H1 (cell line): ENCODE results near the gene SBNO1. TPM values are rescaled to one million over a fixed set of nuclear protein-coding genes. Genes with fewer than 3 reads are reported as not detected.

Experiments
- CTCF ChIA-PET: fragments of 300-600 bp; sonication (Branson Sonifier 250); formaldehyde crosslinking; loops from one replicate; lab custom pipeline; 2021; ENCODE audit not compliant: partially characterized antibody; lab: Charles Lee
- POLR2A ChIA-PET: fragments of 300-600 bp; sonication (Branson Sonifier 250); formaldehyde crosslinking; loops from one replicate; lab custom pipeline; 2021; ENCODE audit warnings: inconsistent platforms; ENCODE audit not compliant: partially characterized antibody; lab: Charles Lee
- DNase-seq, 2 experiments: peaks; one replicate each; pipeline versions ENCODE4 v3.0.0 to v3.0.0-alpha.2; 2010 to 2022; ENCODE audit warnings: low spot score in 2 of 2, low read depth in 1 of 2, mixed read lengths in 1 of 2
- FAIRE-seq: peaks from 2 replicates; lab custom pipeline; 2011; peaks lifted over from hg19 to GRCh38; lab: Jason Lieb, UNC
- H2AFZ ChIP-seq: 2 replicates; pipeline ENCODE4 v1.8.1; 2012; ENCODE audit warnings: low read length, inconsistent platforms
- H2AK5ac ChIP-seq: 2 replicates; pipeline ENCODE4 v1.6.1; 2013; ENCODE audit warnings: low read depth, low read length
- H2BK120ac ChIP-seq: replicated peaks from 2 replicates; pipeline ENCODE3; 2013; ENCODE audit warnings: low read depth, low read length, inconsistent platforms
- H2BK12ac ChIP-seq: 2 replicates; pipeline ENCODE4 v1.6.1; 2013; ENCODE audit warnings: low read depth, low read length
- H2BK15ac ChIP-seq: 2 replicates; pipeline ENCODE4 v1.6.1; 2013; ENCODE audit warnings: low read length
- H2BK20ac ChIP-seq: 2 replicates; pipeline ENCODE4 v1.6.1; 2013; ENCODE audit warnings: low read length
- H2BK5ac ChIP-seq: 2 replicates; pipeline ENCODE4 v1.6.1; 2013; ENCODE audit warnings: low read depth, low read length
- H3K14ac ChIP-seq: 2 replicates; pipeline ENCODE4 v1.6.1; 2013; ENCODE audit warnings: inconsistent platforms; ENCODE audit not compliant: insufficient read length
- H3K18ac ChIP-seq: 2 replicates; pipeline ENCODE4 v1.6.1; 2013; ENCODE audit warnings: low read length; ENCODE audit errors: extremely low read depth
- H3K23ac ChIP-seq: 2 replicates; pipeline ENCODE4 v1.6.1; 2013; ENCODE audit warnings: inconsistent platforms; ENCODE audit not compliant: insufficient read length
- H3K23me2 ChIP-seq: 2 replicates; pipeline ENCODE4 v1.6.1; 2013; ENCODE audit warnings: low read depth, low read length
- H3K27ac ChIP-seq: 2 replicates; pipeline ENCODE4 v1.6.1; 2011; ENCODE audit warnings: low read depth, low read length, inconsistent platforms
- H3K27me3 ChIP-seq, 4 experiments: replicated peaks in 1 of 4; 1 replicate in 1 of 4; 2 replicates in 3 of 4; pipeline versions ENCODE4 v1.6.1 to v1.8.1; 2011 to 2013; ENCODE audit warnings: low read length in 3 of 4, mild to moderate bottlenecking in 3 of 4, inconsistent platforms in 2 of 4, mixed read lengths in 2 of 4, moderate library complexity in 1 of 4; ENCODE audit not compliant: control insufficient read depth in 3 of 4, insufficient read depth in 3 of 4; ENCODE audit errors: extremely low read depth in 1 of 4
- H3K36me3 ChIP-seq, 4 experiments: 2 replicates each; pipeline versions ENCODE4 v1.6.1 to v1.8.1; 2011 to 2013; ENCODE audit warnings: mild to moderate bottlenecking in 4 of 4, low read length in 3 of 4, moderate library complexity in 2 of 4, control low read depth in 1 of 4, inconsistent platforms in 1 of 4; ENCODE audit not compliant: insufficient read depth in 4 of 4, control insufficient read depth in 2 of 4
- H3K4ac ChIP-seq: replicated peaks from 2 replicates; pipeline ENCODE3; 2013; ENCODE audit warnings: low read length, low read depth, mixed read lengths, inconsistent platforms; ENCODE audit not compliant: insufficient read length
- H3K4me1 ChIP-seq, 4 experiments: replicated peaks in 1 of 4; 1 replicate in 1 of 4; 2 replicates in 3 of 4; pipeline versions ENCODE4 v1.6.1 to v1.8.1; 2011 to 2013; ENCODE audit warnings: low read length in 3 of 4, inconsistent platforms in 2 of 4, mixed read lengths in 1 of 4; ENCODE audit not compliant: insufficient read depth in 4 of 4, control insufficient read depth in 3 of 4
- H3K4me2 ChIP-seq, 2 experiments: 2 replicates each; pipeline versions ENCODE4 v1.6.1 to v1.8.1; 2011 to 2013; ENCODE audit warnings: low read depth in 2 of 2, low read length in 2 of 2, control low read depth in 1 of 2, inconsistent platforms in 1 of 2, mild to moderate bottlenecking in 1 of 2; ENCODE audit not compliant: insufficient read depth in 1 of 2
- H3K4me3 ChIP-seq, 4 experiments: fragments of 200-600, 300-600 bp in 1 of 4; sonication (generic), shearing (Covaris generic), sonication (Bioruptor Twin) in 1 of 4; 2 replicates each; pipeline versions ENCODE4 v1.5.1 to v1.8.1; 2011 to 2016; ENCODE audit warnings: low read length in 4 of 4, low read depth in 3 of 4, control low read depth in 2 of 4, inconsistent platforms in 2 of 4, mild to moderate bottlenecking in 2 of 4, mixed read lengths in 1 of 4, moderate library complexity in 1 of 4; ENCODE audit not compliant: insufficient read depth in 2 of 4; ENCODE audit errors: extremely low read depth in 1 of 4
- H3K56ac ChIP-seq: replicated peaks from 2 replicates; pipeline ENCODE3; 2013; ENCODE audit warnings: low read depth, mild to moderate bottlenecking, mixed read lengths, low read length, inconsistent platforms; ENCODE audit not compliant: insufficient read length
- H3K79me1 ChIP-seq: 2 replicates; pipeline ENCODE4 v1.6.1; 2013; ENCODE audit warnings: low read depth, low read length, control low read depth
- H3K79me2 ChIP-seq, 2 experiments: 2 replicates each; pipeline versions ENCODE4 v1.6.1 to v1.8.1; 2012 to 2013; ENCODE audit warnings: low read length in 2 of 2, mild to moderate bottlenecking in 2 of 2, inconsistent platforms in 1 of 2; ENCODE audit not compliant: insufficient read depth in 2 of 2, control insufficient read depth in 1 of 2
- H3K9ac ChIP-seq, 4 experiments: replicated peaks in 1 of 4; 1 replicate in 1 of 4; 2 replicates in 3 of 4; pipeline versions ENCODE4 v1.6.1 to v1.8.1; 2011 to 2013; ENCODE audit warnings: low read depth in 3 of 4, low read length in 3 of 4, control low read depth in 2 of 4, mild to moderate bottlenecking in 2 of 4, moderate library complexity in 2 of 4, inconsistent platforms in 1 of 4; ENCODE audit errors: extremely low read depth in 1 of 4
- H3K9me3 ChIP-seq, 2 experiments: 2 replicates each; pipeline versions ENCODE4 v1.6.1 to v1.8.1; 2012 to 2013; ENCODE audit warnings: mild to moderate bottlenecking in 2 of 2, moderate library complexity in 2 of 2, control low read depth in 1 of 2, inconsistent platforms in 1 of 2, low read depth in 1 of 2, low read length in 1 of 2, mixed read lengths in 1 of 2; ENCODE audit not compliant: insufficient read depth in 2 of 2
- H4K20me1 ChIP-seq, 2 experiments: replicated peaks in 1 of 2; 2 replicates each; pipeline versions ENCODE3 to v1.8.1; 2011 to 2013; ENCODE audit warnings: inconsistent platforms in 2 of 2, low read length in 2 of 2, mild to moderate bottlenecking in 1 of 2; ENCODE audit not compliant: insufficient read depth in 2 of 2, control insufficient read depth in 1 of 2
- H4K5ac ChIP-seq: 2 replicates; pipeline ENCODE4 v1.6.1; 2013; ENCODE audit warnings: low read length, low read depth, mixed read lengths, inconsistent platforms; ENCODE audit not compliant: insufficient read length
- H4K8ac ChIP-seq: 2 replicates; pipeline ENCODE4 v1.8.0; 2013; ENCODE audit warnings: mild to moderate bottlenecking, moderate library complexity, low read length, inconsistent platforms; ENCODE audit not compliant: insufficient read depth; ENCODE audit errors: extremely low read depth
- H4K91ac ChIP-seq: replicated peaks from 2 replicates; pipeline ENCODE3; 2013; ENCODE audit warnings: low read length, mixed read lengths, inconsistent platforms; ENCODE audit not compliant: insufficient read length
- BCL11A ChIP-seq, 2 experiments: IDR thresholded peaks; one replicate each; pipeline ENCODE4 v1.6.1; 2011; ENCODE audit warnings: low read depth in 2 of 2, low read length in 2 of 2, mild to moderate bottlenecking in 2 of 2
- CBX5 ChIP-seq: fragments of 300-800, 300-1000 bp; sonication (generic); IDR thresholded peaks from 2 replicates; pipeline ENCODE4 v1.7.1; 2016; ENCODE audit warnings: antibody characterized with exemption, low read length, low read depth
- CEBPB ChIP-seq: IDR thresholded peaks from 2 replicates; pipeline ENCODE4 v1.6.1; 2012; ENCODE audit warnings: low read depth, low read length
- E2F6 ChIP-seq: IDR thresholded peaks from 2 replicates; pipeline ENCODE4 v1.6.1; 2012; ENCODE audit warnings: inconsistent platforms
- EP300 ChIP-seq, 2 experiments: IDR thresholded peaks; 1 replicate in 1 of 2; 2 replicates in 1 of 2; pipeline ENCODE4 v1.6.1; 2011 to 2012; ENCODE audit warnings: low read depth in 2 of 2, low read length in 2 of 2, mild to moderate bottlenecking in 2 of 2, borderline replicate concordance in 1 of 2, inconsistent platforms in 1 of 2, moderate library complexity in 1 of 2
- MAFK ChIP-seq: IDR thresholded peaks from 2 replicates; pipeline ENCODE4 v1.6.1; 2012; ENCODE audit warnings: low read depth, mild to moderate bottlenecking, improper control_type of control experiment, low read length
- NANOG ChIP-seq: IDR thresholded peaks from 2 replicates; pipeline ENCODE4 v1.6.1; 2011; ENCODE audit warnings: low read length, low read depth, mild to moderate bottlenecking, inconsistent platforms; ENCODE audit not compliant: insufficient read depth, poor library complexity, severe bottlenecking
- PHF8 ChIP-seq: fragments of 200-600 bp; sonication (generic); conservative IDR thresholded peaks from 2 replicates; pipeline ENCODE4 v1.7.1; 2012; ENCODE audit warnings: low read depth, mild to moderate bottlenecking, inconsistent platforms, low read length, moderate library complexity
- SP4 ChIP-seq: IDR thresholded peaks from 2 replicates; pipeline ENCODE4 v1.6.1; 2012; ENCODE audit warnings: low read length, inconsistent platforms
- TAF7 ChIP-seq: optimal IDR thresholded peaks from 2 replicates; pipeline ENCODE3; 2011; ENCODE audit warnings: low read depth, mild to moderate bottlenecking, inconsistent platforms, low read length, moderate library complexity, borderline replicate concordance
- TBP ChIP-seq: IDR thresholded peaks from 2 replicates; pipeline ENCODE4 v1.6.1; 2011; ENCODE audit warnings: low read depth, low read length, improper control_type of control experiment
- WGBS, 2 experiments: shearing (Covaris generic) in 1 of 2; methylation state at CpG; one replicate each; pipeline versions ENCODE4 v1.1.6 to v1.1.7; 2013 to 2015; ENCODE audit warnings: low lambda C conversion rate in 2 of 2, mixed read lengths in 2 of 2, inconsistent platforms in 1 of 2, low coverage in 1 of 2, missing lambda C conversion rate in 1 of 2; ENCODE audit not compliant: insufficient replicate concordance in 2 of 2, insufficient coverage in 1 of 2, insufficient read length in 1 of 2; ENCODE audit errors: extremely low coverage in 1 of 2, missing lambda C conversion rate in 1 of 2; 5-methylcytosine and 5-hydroxymethylcytosine counted together
- polyA plus RNA-seq, 7 experiments: library from polyadenylated mRNA; depleted of rRNA in 3 of 7; stranded (reverse) in 5 of 7; unstranded in 2 of 7; fragments of >200 nt in 5 of 7; fragments of 200-250 nt in 2 of 7; gene quantifications; 1 replicate in 5 of 7; 2 replicates in 1 of 7; 4 replicates in 1 of 7; pipeline versions ENCODE4 v1.2.1 to v1.2.3, GENCODE V29; 2011 to 2013; ENCODE audit warnings: missing spikeins in 2 of 7, mixed read lengths in 2 of 7
- total RNA-seq: library from RNA; stranded (reverse); fragmentation: NEBNext Ultra II Directional; extraction: Animal tissue kit (Norgen Biotek cat#: 25700); gene quantifications from 2 replicates; pipeline ENCODE4 v1.2.1, GENCODE V29; 2021

Gene SBNO1
- total and polyA plus RNA-seq, 2 of the 8 experiments (the other 6 are each of a cell fraction or from before 2014, with no cell fraction given) = 6.7 to 57.7 TPM

GRCh38 chr12:123391546-123392343 lies 27.1 kb upstream of the SBNO1 start:
- no peak overlapping the region for H3K23ac ChIP-seq
- FAIRE-seq (no peak), DNase-seq (no peak)
- H3K4me3 ChIP-seq = no peak overlapping the region
- H3K4me1 ChIP-seq = peaks cover 0 to 8% (median 4%) of the 10 kb centered on the region in 4 experiments; a peak in 3 of 7 replicates
- WGBS, 2 experiments = 90% methylated on average over 8 of the region's 8 CpGs; no CpG with 5 or more reads in 1 of the 2 experiments
- peaks cover 1 to 33% (median 28%) of the 10 kb centered on the region in 4 experiments for H3K27me3 ChIP-seq
- no peak overlapping the region for H4K8ac ChIP-seq
- peaks cover 9% of the 10 kb centered on the region; the same call in 1 of the 2 replicates for H3K23me2 ChIP-seq
- POLR2A ChIA-PET = interaction anchor here (0.6 to 2.4 kb wide), 7 partner anchors 7 to 82 kb away, joined by 3 to 5 read pairs (median 4); partner anchors contain the start of gene KMT5A
- peaks cover 2 to 18% (median 10%) of the 10 kb centered on the region in 4 experiments; a peak in 6 of 8 replicates for H3K36me3 ChIP-seq
- no peak overlapping the region for H3K18ac ChIP-seq
- no peak overlapping the region for H3K4ac ChIP-seq
- no peak overlapping the region for H2BK12ac ChIP-seq
- H2AFZ ChIP-seq = no peak overlapping the region
- no peak overlapping the region for H3K27ac ChIP-seq
- no peak overlapping the region for H4K5ac ChIP-seq
- H3K9me3 ChIP-seq = no peaks in the 10 kb centered on the region
- H3K14ac ChIP-seq = no peak overlapping the region
- H3K79me2 ChIP-seq = no peaks in the 10 kb centered on the region; a peak in 1 of 4 replicates
- no peak overlapping the region for H2AK5ac ChIP-seq
- no peak overlapping the region for H4K91ac ChIP-seq
- H2BK20ac ChIP-seq = no peak overlapping the region
- CTCF ChIA-PET = interaction anchor here (0.7 to 1.7 kb wide), 4 partner anchors 15 to 154 kb away, joined by 3 to 6 read pairs (median 3); partner anchors contain the start of gene SBNO1
- H3K9ac ChIP-seq = no peak overlapping the region
- no peak overlapping the region for H2BK5ac ChIP-seq
- no peak overlapping the region for H2BK15ac ChIP-seq
- no peak overlapping the region for H3K56ac ChIP-seq
- no peak overlapping the region for H3K4me2 ChIP-seq
- H2BK120ac ChIP-seq = no peak overlapping the region
- no peaks in the 10 kb centered on the region for H3K79me1 ChIP-seq
- peaks cover 15 to 29% of the 10 kb centered on the region in 2 experiments for H4K20me1 ChIP-seq
- TF ChIP-seq MAFK (no peak), BCL11A (IDR thresholded peaks at IDR 0.05; ENCODE audit: low read depth in 2 of 2, low read length in 2 of 2) (no peak), SP4 (no peak), EP300 (IDR thresholded peaks at IDR 0.05; ENCODE audit: borderline replicate concordance in 1 of 2, low read depth in 2 of 2, low read length in 2 of 2) (no peak), PHF8 (no peak), CBX5 (no peak), TAF7 (no peak), NANOG (no peak), CEBPB (no peak), TBP (no peak), E2F6 (no peak)
